GM08714 (cell line): ENCODE results near the gene KAT6B.

Experiments
- H3K4me3 ChIP-seq: fragments of 200-500 bp; sonication (Bioruptor generic); 2 replicates; pipeline ENCODE4 v1.5.1; 2014; ENCODE audit warnings: mild to moderate bottlenecking, low read length, inconsistent platforms
- ZNF274 ChIP-seq: IDR thresholded peaks from 2 replicates; pipeline ENCODE4 v1.6.1; 2012; ENCODE audit warnings: mild to moderate bottlenecking, low read depth, low read length

Gene KAT6B

DNA sequence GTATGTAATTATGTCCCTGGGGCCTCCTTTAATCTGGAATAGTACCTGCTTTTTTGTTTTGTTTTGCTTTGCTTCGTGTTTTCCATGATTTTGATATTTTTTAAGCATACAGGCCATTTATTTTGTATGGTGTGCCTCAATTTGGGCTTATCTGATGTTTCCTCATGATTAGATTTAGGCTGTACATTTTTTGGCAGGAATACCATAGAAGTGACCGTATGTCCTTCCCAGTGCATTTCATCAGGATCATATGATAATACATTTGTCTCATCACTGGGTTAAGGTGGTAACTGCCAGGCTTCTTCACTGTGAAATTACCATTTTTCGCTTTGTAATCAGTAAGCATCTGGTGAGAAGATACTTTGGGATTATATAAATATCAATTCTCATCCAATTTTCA is 167.2 kb downstream of the KAT6B start:
- no peak for TF ChIP-seq ZNF274

DNA sequence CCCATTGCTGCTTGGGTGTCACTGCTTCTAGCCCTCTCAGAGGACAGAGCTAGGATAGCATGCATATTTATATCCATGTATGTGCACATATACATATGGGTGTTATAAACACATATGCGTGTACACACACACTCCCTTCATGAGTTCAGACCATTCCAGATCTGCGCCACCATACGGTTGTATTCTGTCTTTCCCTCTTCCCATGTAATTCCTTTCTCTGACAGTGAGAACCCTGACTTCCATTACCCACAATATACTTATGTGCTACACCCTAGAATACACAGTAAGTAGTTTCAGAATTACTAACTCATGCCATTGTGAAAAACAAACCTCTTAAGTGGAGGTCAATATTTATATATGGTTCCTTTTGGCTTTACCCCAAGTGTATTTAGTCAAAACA is 168.5 kb downstream of the KAT6B start:
- no peak overlapping the region for H3K4me3 ChIP-seq
- TF ChIP-seq ZNF274 = no peak

More for the DNA sequence above, 167.2 kb downstream of the KAT6B start:
- no peak overlapping the region for H3K4me3 ChIP-seq

DNA sequence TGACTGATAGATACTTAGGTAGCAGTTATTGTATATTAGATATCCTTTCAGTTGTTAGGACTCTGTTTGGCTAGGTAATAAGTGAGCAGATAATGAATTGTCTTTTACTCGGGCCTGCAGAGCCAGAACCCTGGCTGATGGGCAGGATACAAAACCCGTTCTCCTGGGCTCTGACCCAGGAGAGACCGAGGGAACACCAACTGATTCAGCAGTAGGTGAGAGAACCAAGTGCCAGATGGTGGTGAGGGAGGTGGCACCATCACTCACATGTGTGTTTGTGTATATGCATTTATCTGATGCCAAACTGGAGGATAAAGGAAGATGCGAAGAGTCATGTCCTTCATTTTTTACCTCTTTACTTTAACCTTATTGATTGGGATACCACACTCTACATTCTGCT is 169.4 kb downstream of the KAT6B start:
- TF ChIP-seq ZNF274 = no peak

DNA sequence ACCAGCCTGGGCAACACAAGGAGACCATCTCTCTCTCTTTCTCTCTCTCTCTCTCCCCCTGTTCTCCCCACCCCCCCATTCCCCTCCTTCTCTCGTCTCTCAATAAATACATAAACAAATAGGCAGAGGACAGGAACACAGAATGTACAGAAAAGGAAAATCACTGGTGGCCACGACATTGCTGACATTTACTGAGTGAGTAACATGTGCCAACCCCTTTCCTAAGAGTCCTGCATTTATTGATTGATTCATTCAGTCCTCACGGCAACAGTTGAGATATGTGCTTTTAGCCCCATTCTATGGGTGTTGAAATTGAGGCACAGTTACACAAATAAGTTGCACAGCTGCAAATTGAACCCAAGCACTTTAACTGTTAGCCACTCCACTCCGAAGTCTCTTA is 170.8 kb downstream of the KAT6B start:
- H3K4me3 ChIP-seq = no peak overlapping the region
- no peak for TF ChIP-seq ZNF274

More for the DNA sequence above, 169.4 kb downstream of the KAT6B start:
- no peak overlapping the region for H3K4me3 ChIP-seq

DNA sequence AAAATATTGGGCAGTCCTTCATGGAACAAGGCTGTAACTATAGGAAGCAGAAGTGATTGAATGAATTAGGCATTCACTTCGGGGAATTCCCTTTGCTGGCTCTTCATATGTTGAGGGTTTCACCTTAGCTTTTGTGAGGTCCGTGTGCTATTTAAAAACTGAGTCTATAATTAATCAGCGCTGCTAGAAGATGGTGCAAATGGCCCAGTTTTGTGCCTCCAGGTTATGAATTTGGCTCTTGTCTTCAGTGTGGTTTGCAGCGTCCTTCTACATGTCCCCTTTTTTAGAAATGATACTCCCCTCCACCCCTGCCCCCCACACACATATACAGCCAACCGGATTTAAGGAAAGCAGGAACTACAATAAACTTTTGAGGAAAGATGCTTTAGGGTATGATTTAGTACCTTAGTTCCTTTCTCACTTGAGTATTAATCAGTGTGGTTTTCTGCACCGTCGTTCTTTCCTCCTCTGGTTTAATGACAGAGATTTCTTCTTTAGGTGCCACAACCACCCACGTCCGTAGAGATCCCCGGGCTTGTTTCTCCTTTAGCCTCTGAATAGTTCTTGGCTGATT is 174.4 kb downstream of the KAT6B start:
- TF ChIP-seq ZNF274 = no peak
- H3K4me3 ChIP-seq = peak overlapping the region; percentile 56; the same call in 1 of the 2 replicates

DNA sequence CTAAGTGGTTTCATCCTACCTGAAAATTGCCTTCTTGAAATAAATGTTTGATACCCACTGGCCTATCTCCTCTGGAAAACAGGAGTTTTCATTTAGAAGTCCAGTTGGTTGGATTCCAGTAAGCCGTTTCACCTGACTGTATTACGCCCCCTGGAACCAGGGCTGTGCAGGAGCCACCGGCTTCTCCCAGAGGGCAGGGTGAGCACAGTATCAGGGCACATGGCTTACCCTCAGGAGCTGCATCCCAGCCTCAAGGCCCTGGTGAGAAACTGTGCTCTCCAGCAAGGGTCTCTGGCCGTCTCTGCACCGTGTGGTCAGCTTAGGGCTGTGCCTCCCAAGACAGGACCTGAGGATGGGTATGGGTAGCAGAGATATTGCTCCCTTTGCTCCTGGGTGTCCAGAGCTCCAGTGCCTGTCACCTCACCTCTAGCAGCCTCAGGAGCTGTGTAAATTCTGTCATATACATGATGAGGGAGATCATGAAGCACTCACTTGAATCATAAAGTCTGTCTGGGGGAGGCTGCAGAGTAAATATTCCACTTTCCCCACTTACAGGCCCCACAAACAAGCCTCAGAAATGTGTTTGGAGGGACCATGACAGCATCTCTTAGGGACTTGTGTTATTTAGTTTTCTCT is 175.4 kb downstream of the KAT6B start:
- TF ChIP-seq ZNF274 = no peak
- H3K4me3 ChIP-seq = no peak overlapping the region

DNA sequence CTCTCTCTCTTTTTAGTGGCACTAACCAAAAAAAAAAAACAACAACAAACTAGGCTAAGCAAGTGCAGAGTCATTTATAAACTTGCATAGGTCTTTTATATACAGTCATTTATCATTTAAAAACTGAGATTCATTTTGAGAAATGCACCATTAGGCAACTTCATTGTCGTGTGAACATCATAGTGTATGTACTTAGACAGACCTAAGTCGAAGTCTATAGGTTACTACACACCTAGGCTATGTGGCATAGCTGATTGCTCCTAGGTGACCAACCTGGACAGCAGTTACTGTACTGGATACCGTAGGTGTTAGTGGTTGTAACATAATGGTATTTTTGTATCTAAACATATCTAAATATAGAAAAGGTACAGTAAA is 175.9 kb downstream of the KAT6B start:
- H3K4me3 ChIP-seq = no peak overlapping the region
- TF ChIP-seq ZNF274 = no peak

DNA sequence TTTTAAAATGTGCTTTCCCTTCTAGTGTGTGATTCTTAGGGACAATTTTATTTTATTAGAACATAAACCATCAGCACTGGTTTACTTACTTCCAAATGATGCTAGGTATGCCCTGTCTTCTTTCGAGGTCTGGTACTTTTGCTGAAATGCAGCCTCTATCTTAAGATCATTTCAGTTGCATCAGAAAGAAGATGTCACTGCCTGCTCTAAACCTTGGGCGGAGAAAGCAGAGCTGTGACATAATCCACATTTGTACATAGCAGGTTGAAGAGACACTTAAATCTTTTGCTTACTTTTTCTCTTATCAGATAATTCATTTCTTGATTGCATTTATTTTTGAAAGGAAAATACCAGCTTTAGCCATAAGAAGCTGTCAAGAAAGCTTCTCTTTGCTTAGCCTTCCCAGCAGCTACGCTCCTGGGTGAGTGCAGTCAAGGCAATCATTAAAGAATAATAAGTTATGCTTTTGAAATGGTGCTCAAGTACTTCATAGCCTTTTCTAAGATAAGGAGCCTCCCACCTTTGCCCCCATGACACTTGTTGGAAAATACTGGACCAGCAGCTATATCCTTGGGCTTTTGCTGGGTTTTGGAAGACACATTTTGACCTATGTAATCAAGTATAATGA is 176.7 kb downstream of the KAT6B start:
- TF ChIP-seq ZNF274 = no peak
- no peak overlapping the region for H3K4me3 ChIP-seq

DNA sequence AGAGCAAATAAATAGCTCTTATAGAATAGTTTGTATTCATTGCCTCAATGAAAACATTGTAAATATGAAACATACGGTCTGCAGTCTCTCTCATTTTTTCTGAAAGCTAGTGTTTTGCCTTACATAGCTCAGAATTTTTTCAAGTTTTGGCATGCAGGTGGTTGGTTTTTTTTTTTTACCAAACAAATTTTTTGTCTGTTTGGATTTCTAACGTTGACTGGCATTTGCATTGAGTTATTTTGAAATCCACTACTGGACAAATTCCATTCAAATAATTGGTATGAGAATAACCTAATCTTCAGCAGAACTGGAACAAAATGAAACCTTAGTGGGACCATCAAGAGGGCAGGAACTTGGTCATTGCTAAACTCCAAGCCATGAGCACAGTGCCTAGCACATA is 177.5 kb downstream of the KAT6B start:
- TF ChIP-seq ZNF274 = no peak
- no peak overlapping the region for H3K4me3 ChIP-seq

DNA sequence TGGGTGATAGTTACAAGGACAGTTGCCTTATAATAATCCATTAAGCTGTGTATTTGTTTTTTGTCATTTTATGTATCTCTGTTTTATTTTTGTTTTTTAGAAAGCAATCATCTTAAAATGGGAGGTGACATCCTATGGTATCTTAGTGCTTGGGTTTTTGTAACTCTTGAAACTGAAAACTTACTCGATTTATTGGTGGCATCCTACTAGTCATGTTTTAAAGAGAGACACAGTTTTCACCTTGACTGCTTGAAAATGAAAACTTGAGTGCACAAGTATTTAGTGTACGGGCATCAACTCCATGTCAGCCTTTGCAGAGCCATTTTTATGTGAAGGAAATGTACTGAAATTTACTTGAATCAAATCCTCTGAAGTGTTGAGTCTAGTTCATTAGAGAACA is 181.2 kb downstream of the KAT6B start:
- no peak overlapping the region for H3K4me3 ChIP-seq
- TF ChIP-seq ZNF274 = no peak

DNA sequence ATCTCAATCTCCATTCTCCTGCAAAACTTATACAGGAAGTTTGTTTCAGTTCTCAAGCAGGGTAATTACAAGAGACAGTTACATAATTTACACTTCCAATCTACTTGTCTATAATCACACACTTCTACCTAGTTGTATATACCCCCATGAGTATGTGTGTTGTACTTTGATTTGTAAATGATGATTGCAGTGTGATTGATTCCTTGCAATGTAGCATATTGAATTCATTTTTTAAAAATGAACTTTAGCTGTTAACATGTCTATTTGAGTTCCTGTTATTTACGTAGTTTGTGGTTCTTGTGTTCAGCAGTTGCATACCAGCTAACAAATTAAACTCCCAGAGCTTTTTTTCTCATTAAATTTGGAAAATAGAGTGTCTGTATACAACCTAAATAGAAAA is 182.6 kb downstream of the KAT6B start:
- TF ChIP-seq ZNF274 = no peak
- no peak overlapping the region for H3K4me3 ChIP-seq

DNA sequence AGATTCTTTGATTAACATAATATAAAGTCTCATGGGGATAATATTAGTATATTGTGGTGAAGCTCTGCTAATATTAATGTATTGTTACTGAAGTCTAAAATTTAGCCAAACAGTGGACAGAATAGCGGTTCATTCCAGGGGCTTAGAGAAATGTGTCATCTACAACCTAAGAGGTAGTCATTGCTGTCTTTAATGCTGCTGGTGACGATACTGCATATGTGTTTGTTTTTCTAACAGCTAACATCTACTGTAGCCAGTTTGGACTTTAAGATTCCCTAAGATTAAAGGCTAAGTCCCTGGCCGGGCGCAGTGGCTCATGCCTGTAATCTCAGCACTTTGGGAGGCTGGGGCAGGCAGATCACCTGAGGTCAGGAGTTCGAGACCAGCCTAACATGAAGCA is 183.0 kb downstream of the KAT6B start:
- TF ChIP-seq ZNF274 = no peak
- H3K4me3 ChIP-seq = no peak overlapping the region

DNA sequence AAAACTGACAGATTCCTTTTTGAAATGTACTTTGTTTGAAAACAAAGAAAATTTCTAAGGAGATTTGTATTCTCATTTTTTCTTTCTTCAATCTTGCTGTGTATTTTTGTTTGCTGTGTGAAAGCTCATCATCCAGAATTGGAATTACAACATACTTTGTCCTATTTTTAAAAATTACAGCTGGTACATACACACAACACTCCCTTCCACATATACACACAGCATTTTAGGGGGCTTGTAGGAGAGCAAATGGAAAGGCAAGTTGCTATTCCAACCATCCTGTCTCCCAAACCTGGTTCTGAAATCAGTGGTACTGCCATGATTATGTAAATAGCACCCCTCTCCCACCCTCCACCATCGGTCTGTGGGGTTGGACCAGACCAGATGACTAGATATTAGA is 184.0 kb downstream of the KAT6B start:
- TF ChIP-seq ZNF274 = no peak
- H3K4me3 ChIP-seq = no peak overlapping the region

DNA sequence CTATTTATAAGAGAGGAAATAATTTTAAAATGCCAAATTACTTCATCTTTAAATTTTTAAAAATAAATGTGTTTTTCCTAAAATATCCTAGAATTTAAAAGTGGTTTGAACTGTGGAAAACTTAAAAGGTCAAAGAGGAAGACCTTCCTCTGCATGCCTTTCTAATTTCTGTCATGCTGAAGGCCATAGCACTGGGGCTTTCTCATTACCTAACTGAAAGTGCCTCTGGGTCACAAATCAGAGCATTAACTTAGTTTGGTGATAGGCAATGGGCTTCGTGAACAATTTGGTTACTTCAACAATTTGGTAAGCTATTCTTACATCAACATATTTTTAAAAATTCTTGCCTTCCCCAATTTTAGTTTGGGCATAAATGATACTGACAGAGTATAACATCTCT is 184.8 kb downstream of the KAT6B start:
- TF ChIP-seq ZNF274 = no peak
- no peak overlapping the region for H3K4me3 ChIP-seq

DNA sequence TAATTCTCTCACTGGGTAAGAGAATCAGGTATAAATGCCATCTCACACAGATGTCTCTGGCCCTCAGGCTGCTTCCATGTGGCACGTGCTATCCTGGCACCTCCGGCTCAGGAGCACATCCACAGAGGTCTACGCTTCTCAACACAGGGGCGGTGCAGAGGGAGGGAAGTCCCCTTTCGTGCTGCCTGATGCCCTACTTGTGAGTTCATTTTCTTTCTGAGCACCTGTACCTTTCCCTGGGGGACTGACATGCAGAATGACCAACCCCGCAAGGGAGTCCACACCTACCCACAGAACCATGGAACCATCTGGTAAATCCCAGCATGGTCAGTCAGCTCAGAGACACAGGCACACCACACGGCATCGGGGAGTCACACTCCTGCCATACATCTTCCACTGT is 186.1 kb downstream of the KAT6B start:
- no peak for TF ChIP-seq ZNF274
- no peak overlapping the region for H3K4me3 ChIP-seq
